H1 (cell line): ENCODE measurements around the gene PLXNB3. TPM values are rescaled to one million over a fixed set of nuclear protein-coding genes. Genes with fewer than 3 reads are reported as not detected.

Experiments used
- CTCF ChIA-PET: fragments of 300-600 bp; sonication (Branson Sonifier 250); formaldehyde crosslinking; loops from one replicate; lab custom pipeline; 2021; ENCODE audit not compliant: partially characterized antibody; lab: Charles Lee
- POLR2A ChIA-PET: fragments of 300-600 bp; sonication (Branson Sonifier 250); formaldehyde crosslinking; loops from one replicate; lab custom pipeline; 2021; ENCODE audit warnings: inconsistent platforms; ENCODE audit not compliant: partially characterized antibody; lab: Charles Lee
- DNase-seq, 2 experiments: peaks; one replicate each; pipeline versions ENCODE4 v3.0.0 to v3.0.0-alpha.2; 2010 to 2022; ENCODE audit warnings: low spot score in 2 of 2, low read depth in 1 of 2, mixed read lengths in 1 of 2
- FAIRE-seq: peaks from 2 replicates; lab custom pipeline; 2011; peaks lifted over from hg19 to GRCh38; lab: Jason Lieb, UNC
- H2AFZ ChIP-seq: 2 replicates; pipeline ENCODE4 v1.8.1; 2012; ENCODE audit warnings: low read length, inconsistent platforms
- H2AK5ac ChIP-seq: 2 replicates; pipeline ENCODE4 v1.6.1; 2013; ENCODE audit warnings: low read depth, low read length
- H2BK120ac ChIP-seq: replicated peaks from 2 replicates; pipeline ENCODE3; 2013; ENCODE audit warnings: low read depth, low read length, inconsistent platforms
- H2BK12ac ChIP-seq: 2 replicates; pipeline ENCODE4 v1.6.1; 2013; ENCODE audit warnings: low read depth, low read length
- H2BK15ac ChIP-seq: 2 replicates; pipeline ENCODE4 v1.6.1; 2013; ENCODE audit warnings: low read length
- H2BK20ac ChIP-seq: 2 replicates; pipeline ENCODE4 v1.6.1; 2013; ENCODE audit warnings: low read length
- H2BK5ac ChIP-seq: 2 replicates; pipeline ENCODE4 v1.6.1; 2013; ENCODE audit warnings: low read depth, low read length
- H3K14ac ChIP-seq: 2 replicates; pipeline ENCODE4 v1.6.1; 2013; ENCODE audit warnings: inconsistent platforms; ENCODE audit not compliant: insufficient read length
- H3K18ac ChIP-seq: 2 replicates; pipeline ENCODE4 v1.6.1; 2013; ENCODE audit warnings: low read length; ENCODE audit errors: extremely low read depth
- H3K23ac ChIP-seq: 2 replicates; pipeline ENCODE4 v1.6.1; 2013; ENCODE audit warnings: inconsistent platforms; ENCODE audit not compliant: insufficient read length
- H3K23me2 ChIP-seq: 2 replicates; pipeline ENCODE4 v1.6.1; 2013; ENCODE audit warnings: low read depth, low read length
- H3K27ac ChIP-seq: 2 replicates; pipeline ENCODE4 v1.6.1; 2011; ENCODE audit warnings: low read depth, low read length, inconsistent platforms
- H3K27me3 ChIP-seq, 4 experiments: replicated peaks in 1 of 4; 1 replicate in 1 of 4; 2 replicates in 3 of 4; pipeline versions ENCODE4 v1.6.1 to v1.8.1; 2011 to 2013; ENCODE audit warnings: low read length in 3 of 4, mild to moderate bottlenecking in 3 of 4, inconsistent platforms in 2 of 4, mixed read lengths in 2 of 4, moderate library complexity in 1 of 4; ENCODE audit not compliant: control insufficient read depth in 3 of 4, insufficient read depth in 3 of 4; ENCODE audit errors: extremely low read depth in 1 of 4
- H3K36me3 ChIP-seq, 4 experiments: 2 replicates each; pipeline versions ENCODE4 v1.6.1 to v1.8.1; 2011 to 2013; ENCODE audit warnings: mild to moderate bottlenecking in 4 of 4, low read length in 3 of 4, moderate library complexity in 2 of 4, control low read depth in 1 of 4, inconsistent platforms in 1 of 4; ENCODE audit not compliant: insufficient read depth in 4 of 4, control insufficient read depth in 2 of 4
- H3K4ac ChIP-seq: replicated peaks from 2 replicates; pipeline ENCODE3; 2013; ENCODE audit warnings: low read length, low read depth, mixed read lengths, inconsistent platforms; ENCODE audit not compliant: insufficient read length
- H3K4me1 ChIP-seq, 4 experiments: replicated peaks in 1 of 4; 1 replicate in 1 of 4; 2 replicates in 3 of 4; pipeline versions ENCODE4 v1.6.1 to v1.8.1; 2011 to 2013; ENCODE audit warnings: low read length in 3 of 4, inconsistent platforms in 2 of 4, mixed read lengths in 1 of 4; ENCODE audit not compliant: insufficient read depth in 4 of 4, control insufficient read depth in 3 of 4
- H3K4me2 ChIP-seq, 2 experiments: 2 replicates each; pipeline versions ENCODE4 v1.6.1 to v1.8.1; 2011 to 2013; ENCODE audit warnings: low read depth in 2 of 2, low read length in 2 of 2, control low read depth in 1 of 2, inconsistent platforms in 1 of 2, mild to moderate bottlenecking in 1 of 2; ENCODE audit not compliant: insufficient read depth in 1 of 2
- H3K4me3 ChIP-seq, 4 experiments: fragments of 200-600, 300-600 bp in 1 of 4; sonication (generic), shearing (Covaris generic), sonication (Bioruptor Twin) in 1 of 4; 2 replicates each; pipeline versions ENCODE4 v1.5.1 to v1.8.1; 2011 to 2016; ENCODE audit warnings: low read length in 4 of 4, low read depth in 3 of 4, control low read depth in 2 of 4, inconsistent platforms in 2 of 4, mild to moderate bottlenecking in 2 of 4, mixed read lengths in 1 of 4, moderate library complexity in 1 of 4; ENCODE audit not compliant: insufficient read depth in 2 of 4; ENCODE audit errors: extremely low read depth in 1 of 4
- H3K56ac ChIP-seq: replicated peaks from 2 replicates; pipeline ENCODE3; 2013; ENCODE audit warnings: low read depth, mild to moderate bottlenecking, mixed read lengths, low read length, inconsistent platforms; ENCODE audit not compliant: insufficient read length
- H3K79me1 ChIP-seq: 2 replicates; pipeline ENCODE4 v1.6.1; 2013; ENCODE audit warnings: low read depth, low read length, control low read depth
- H3K79me2 ChIP-seq, 2 experiments: 2 replicates each; pipeline versions ENCODE4 v1.6.1 to v1.8.1; 2012 to 2013; ENCODE audit warnings: low read length in 2 of 2, mild to moderate bottlenecking in 2 of 2, inconsistent platforms in 1 of 2; ENCODE audit not compliant: insufficient read depth in 2 of 2, control insufficient read depth in 1 of 2
- H3K9ac ChIP-seq, 4 experiments: replicated peaks in 1 of 4; 1 replicate in 1 of 4; 2 replicates in 3 of 4; pipeline versions ENCODE4 v1.6.1 to v1.8.1; 2011 to 2013; ENCODE audit warnings: low read depth in 3 of 4, low read length in 3 of 4, control low read depth in 2 of 4, mild to moderate bottlenecking in 2 of 4, moderate library complexity in 2 of 4, inconsistent platforms in 1 of 4; ENCODE audit errors: extremely low read depth in 1 of 4
- H3K9me3 ChIP-seq, 2 experiments: 2 replicates each; pipeline versions ENCODE4 v1.6.1 to v1.8.1; 2012 to 2013; ENCODE audit warnings: mild to moderate bottlenecking in 2 of 2, moderate library complexity in 2 of 2, control low read depth in 1 of 2, inconsistent platforms in 1 of 2, low read depth in 1 of 2, low read length in 1 of 2, mixed read lengths in 1 of 2; ENCODE audit not compliant: insufficient read depth in 2 of 2
- H4K20me1 ChIP-seq, 2 experiments: replicated peaks in 1 of 2; 2 replicates each; pipeline versions ENCODE3 to v1.8.1; 2011 to 2013; ENCODE audit warnings: inconsistent platforms in 2 of 2, low read length in 2 of 2, mild to moderate bottlenecking in 1 of 2; ENCODE audit not compliant: insufficient read depth in 2 of 2, control insufficient read depth in 1 of 2
- H4K5ac ChIP-seq: 2 replicates; pipeline ENCODE4 v1.6.1; 2013; ENCODE audit warnings: low read length, low read depth, mixed read lengths, inconsistent platforms; ENCODE audit not compliant: insufficient read length
- H4K8ac ChIP-seq: 2 replicates; pipeline ENCODE4 v1.8.0; 2013; ENCODE audit warnings: mild to moderate bottlenecking, moderate library complexity, low read length, inconsistent platforms; ENCODE audit not compliant: insufficient read depth; ENCODE audit errors: extremely low read depth
- H4K91ac ChIP-seq: replicated peaks from 2 replicates; pipeline ENCODE3; 2013; ENCODE audit warnings: low read length, mixed read lengths, inconsistent platforms; ENCODE audit not compliant: insufficient read length
- CTCF ChIP-seq, 3 experiments: IDR thresholded peaks; 1 replicate in 2 of 3; 2 replicates in 1 of 3; pipeline versions ENCODE4 v1.5.1 to v1.6.1; 2011; ENCODE audit warnings: low read length in 3 of 3, mild to moderate bottlenecking in 3 of 3, inconsistent platforms in 2 of 3, low read depth in 1 of 3, moderate library complexity in 1 of 3; ENCODE audit not compliant: insufficient read depth in 1 of 3; ENCODE audit errors: control extremely low read depth in 1 of 3
- SRF ChIP-seq: IDR thresholded peaks from 2 replicates; pipeline ENCODE4 v1.6.1; 2011; ENCODE audit warnings: mild to moderate bottlenecking, low read depth, low read length, moderate library complexity
- WGBS, 2 experiments: shearing (Covaris generic) in 1 of 2; methylation state at CpG; one replicate each; pipeline versions ENCODE4 v1.1.6 to v1.1.7; 2013 to 2015; ENCODE audit warnings: low lambda C conversion rate in 2 of 2, mixed read lengths in 2 of 2, inconsistent platforms in 1 of 2, low coverage in 1 of 2, missing lambda C conversion rate in 1 of 2; ENCODE audit not compliant: insufficient replicate concordance in 2 of 2, insufficient coverage in 1 of 2, insufficient read length in 1 of 2; ENCODE audit errors: extremely low coverage in 1 of 2, missing lambda C conversion rate in 1 of 2; 5-methylcytosine and 5-hydroxymethylcytosine counted together
- polyA plus RNA-seq, 7 experiments: library from polyadenylated mRNA; depleted of rRNA in 3 of 7; stranded (reverse) in 5 of 7; unstranded in 2 of 7; fragments of >200 nt in 5 of 7; fragments of 200-250 nt in 2 of 7; gene quantifications; 1 replicate in 5 of 7; 2 replicates in 1 of 7; 4 replicates in 1 of 7; pipeline versions ENCODE4 v1.2.1 to v1.2.3, GENCODE V29; 2011 to 2013; ENCODE audit warnings: missing spikeins in 2 of 7, mixed read lengths in 2 of 7
- total RNA-seq: library from RNA; stranded (reverse); fragmentation: NEBNext Ultra II Directional; extraction: Animal tissue kit (Norgen Biotek cat#: 25700); gene quantifications from 2 replicates; pipeline ENCODE4 v1.2.1, GENCODE V29; 2021

The PLXNB3 gene
- total and polyA plus RNA-seq, 2 of the 8 experiments (the other 6 are each of a cell fraction or from before 2014, with no cell fraction given) = 1.2 to 2.7 TPM

DNA sequence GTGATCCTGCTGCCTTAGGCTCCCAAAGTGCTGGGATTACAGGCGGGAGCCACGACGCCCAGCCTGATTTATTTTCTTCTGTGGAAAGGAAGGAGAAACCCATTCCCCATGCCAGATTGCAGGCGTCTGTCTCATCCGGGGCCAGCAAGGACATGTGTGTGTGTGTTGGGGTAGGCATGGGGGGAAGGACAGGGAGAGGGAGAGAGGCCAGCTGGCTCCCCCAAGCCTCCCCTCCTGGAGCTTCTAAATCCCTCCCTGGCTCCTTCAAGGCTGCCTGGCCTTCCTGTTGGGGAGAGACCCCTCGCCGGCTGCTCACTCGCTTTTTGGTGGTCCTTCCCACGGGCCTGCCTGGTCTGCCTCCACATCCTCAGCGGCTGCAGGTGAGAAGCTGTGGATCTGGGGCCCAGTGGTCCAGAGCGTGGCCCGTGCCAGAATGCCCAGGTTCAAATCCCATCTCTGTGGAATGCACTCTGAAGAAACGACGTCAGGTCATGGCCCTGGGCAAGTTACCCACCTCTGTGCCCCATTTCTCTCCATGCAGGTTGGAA is 1.3 kb upstream of the PLXNB3 start:
- H3K27ac ChIP-seq = no peak overlapping the region
- no peak overlapping the region for H3K18ac ChIP-seq
- H3K23ac ChIP-seq = no peak overlapping the region
- no peak overlapping the region for H4K91ac ChIP-seq
- no peak overlapping the region for H2AFZ ChIP-seq
- no peak overlapping the region for H3K9ac ChIP-seq
- ChIA-PET CTCF (interaction anchor here (0.7 to 3.7 kb wide), 14 partner anchors 11 to 189 kb away, joined by 3 to 16 read pairs (median 4); partner anchors contain the start of genes L1CAM and SRPK3), POLR2A (no interaction called here)
- no peaks in the 10 kb centered on the region for H3K79me1 ChIP-seq
- H3K4me3 ChIP-seq = no peak overlapping the region
- FAIRE-seq = no peak
- H3K23me2 ChIP-seq = no peaks in the 10 kb centered on the region
- H4K8ac ChIP-seq = no peak overlapping the region
- H2BK12ac ChIP-seq = no peak overlapping the region
- 87% methylated on average over 9 of the region's 14 CpGs; no CpG with 5 or more reads in 1 of the 2 experiments for WGBS, 2 experiments
- H3K27me3 ChIP-seq = no peaks in the 10 kb centered on the region
- no peaks in the 10 kb centered on the region for H3K36me3 ChIP-seq
- H2AK5ac ChIP-seq = no peak overlapping the region
- H3K56ac ChIP-seq = no peak overlapping the region
- H3K9me3 ChIP-seq = no peaks in the 10 kb centered on the region
- H4K20me1 ChIP-seq = no peaks in the 10 kb centered on the region
- TF ChIP-seq SRF (no peak), CTCF (IDR thresholded peaks at IDR 0.05; ENCODE audit: control extremely low read depth in 1 of 3, insufficient read depth in 1 of 3, low read depth in 1 of 3, low read length in 3 of 3) (no peak)
- H4K5ac ChIP-seq = no peak overlapping the region
- no peak overlapping the region for H2BK15ac ChIP-seq
- no peak overlapping the region for H3K4me2 ChIP-seq
- no peak overlapping the region for H3K4ac ChIP-seq
- no peak for DNase-seq
- peaks cover 0 to 8% (median 4%) of the 10 kb centered on the region in 4 experiments; a peak in 5 of 7 replicates for H3K4me1 ChIP-seq
- H2BK120ac ChIP-seq = no peak overlapping the region
- no peak overlapping the region for H2BK5ac ChIP-seq
- no peak overlapping the region for H2BK20ac ChIP-seq
- H3K14ac ChIP-seq = no peak overlapping the region
- H3K79me2 ChIP-seq = no peaks in the 10 kb centered on the region
